22Rv1 (cell line): Measurements from ENCODE around the gene ZNF607.

Source experiments
- ZFX ChIP-seq: fragments of 450-650 bp; IDR thresholded peaks from 2 replicates; pipeline ENCODE4 v1.6.1; 2017; ENCODE audit warnings: antibody characterized with exemption, borderline replicate concordance
- TF ChIP-seq, protein P1 (sequence below): fragments of 450-650 bp; IDR thresholded peaks from 2 replicates; pipeline ENCODE4 v1.5.1; 2017; ENCODE audit warnings: mild to moderate bottlenecking

DNA sequence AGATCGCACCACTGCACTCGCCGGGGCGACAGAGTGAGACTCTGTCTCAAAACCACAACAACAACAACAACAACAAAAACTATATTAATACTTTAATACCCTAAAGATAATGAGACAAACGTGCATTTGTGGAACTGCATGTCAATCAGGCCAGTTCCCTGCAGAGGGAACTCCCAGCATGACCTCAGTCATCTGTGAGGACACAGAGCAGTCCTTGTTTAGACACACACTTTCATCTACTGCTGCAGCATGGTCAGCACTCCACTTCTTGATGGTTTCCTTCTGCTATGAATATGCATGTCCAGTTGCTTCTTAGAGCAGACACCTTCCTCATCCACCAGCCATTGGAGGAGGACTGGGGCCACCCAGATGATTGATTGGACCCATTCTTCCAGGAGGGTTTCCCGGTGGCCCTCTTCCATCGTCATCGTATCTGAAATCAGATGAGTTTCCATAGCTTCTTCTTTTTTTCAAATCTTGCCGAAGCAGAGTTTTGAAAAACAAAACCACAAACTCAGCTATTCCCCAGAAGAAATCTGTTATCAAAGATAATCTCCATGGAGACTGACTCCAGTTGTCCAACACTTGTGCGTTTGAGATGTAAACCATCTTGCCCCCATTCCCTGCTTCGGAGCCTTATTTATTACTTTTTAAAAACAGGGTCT is 26.5 kb downstream of the ZNF607 start:
- TF ChIP-seq, protein P1, sequence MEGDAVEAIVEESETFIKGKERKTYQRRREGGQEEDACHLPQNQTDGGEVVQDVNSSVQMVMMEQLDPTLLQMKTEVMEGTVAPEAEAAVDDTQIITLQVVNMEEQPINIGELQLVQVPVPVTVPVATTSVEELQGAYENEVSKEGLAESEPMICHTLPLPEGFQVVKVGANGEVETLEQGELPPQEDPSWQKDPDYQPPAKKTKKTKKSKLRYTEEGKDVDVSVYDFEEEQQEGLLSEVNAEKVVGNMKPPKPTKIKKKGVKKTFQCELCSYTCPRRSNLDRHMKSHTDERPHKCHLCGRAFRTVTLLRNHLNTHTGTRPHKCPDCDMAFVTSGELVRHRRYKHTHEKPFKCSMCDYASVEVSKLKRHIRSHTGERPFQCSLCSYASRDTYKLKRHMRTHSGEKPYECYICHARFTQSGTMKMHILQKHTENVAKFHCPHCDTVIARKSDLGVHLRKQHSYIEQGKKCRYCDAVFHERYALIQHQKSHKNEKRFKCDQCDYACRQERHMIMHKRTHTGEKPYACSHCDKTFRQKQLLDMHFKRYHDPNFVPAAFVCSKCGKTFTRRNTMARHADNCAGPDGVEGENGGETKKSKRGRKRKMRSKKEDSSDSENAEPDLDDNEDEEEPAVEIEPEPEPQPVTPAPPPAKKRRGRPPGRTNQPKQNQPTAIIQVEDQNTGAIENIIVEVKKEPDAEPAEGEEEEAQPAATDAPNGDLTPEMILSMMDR = no peak
- no peak for TF ChIP-seq ZFX
